Suppressor macrophage treated with lipopolysaccharide for 4 hours (primary cell): ENCODE data around the gene N4BP3.
"Not testable (repeated sequence)": the region's sequence is repeated elsewhere in the genome, so short reads cannot be mapped to it uniquely, and the experiment has no call there.

Experiments
- DNase-seq: peaks from one replicate; pipeline ENCODE4 v3.0.0-alpha.2; 2020

N4BP3 gene, protein sequence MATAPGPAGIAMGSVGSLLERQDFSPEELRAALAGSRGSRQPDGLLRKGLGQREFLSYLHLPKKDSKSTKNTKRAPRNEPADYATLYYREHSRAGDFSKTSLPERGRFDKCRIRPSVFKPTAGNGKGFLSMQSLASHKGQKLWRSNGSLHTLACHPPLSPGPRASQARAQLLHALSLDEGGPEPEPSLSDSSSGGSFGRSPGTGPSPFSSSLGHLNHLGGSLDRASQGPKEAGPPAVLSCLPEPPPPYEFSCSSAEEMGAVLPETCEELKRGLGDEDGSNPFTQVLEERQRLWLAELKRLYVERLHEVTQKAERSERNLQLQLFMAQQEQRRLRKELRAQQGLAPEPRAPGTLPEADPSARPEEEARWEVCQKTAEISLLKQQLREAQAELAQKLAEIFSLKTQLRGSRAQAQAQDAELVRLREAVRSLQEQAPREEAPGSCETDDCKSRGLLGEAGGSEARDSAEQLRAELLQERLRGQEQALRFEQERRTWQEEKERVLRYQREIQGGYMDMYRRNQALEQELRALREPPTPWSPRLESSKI

GRCh38 chr5:178113141-178113787 is at the start of gene N4BP3:
Gene N4BP3 (plus strand): TSS chr5:178113532. CDS start chr5:178119584, 6,052 bp downstream.
- DNase-seq = peak; percentile 77

DNA sequence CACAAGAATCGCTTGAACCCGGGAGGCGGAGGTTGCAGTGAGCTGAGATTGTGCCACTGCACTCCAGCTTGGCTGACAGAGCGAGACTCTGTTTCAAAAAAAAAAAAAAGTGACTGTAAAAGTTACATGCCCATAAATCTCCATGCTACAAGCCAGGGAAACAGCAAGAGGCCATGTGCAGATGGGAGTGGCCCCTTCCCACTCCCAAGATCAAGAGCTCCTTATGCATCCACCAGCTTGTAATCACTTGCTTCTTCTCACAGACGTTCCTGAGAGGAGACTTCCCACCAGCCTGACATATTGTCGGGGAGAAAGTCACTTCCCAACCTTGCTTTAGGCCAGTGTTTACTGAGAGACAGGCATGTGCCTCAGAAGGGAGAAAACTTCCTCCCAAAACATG is 45.6 kb upstream of the N4BP3 start:
- no peak for DNase-seq

GRCh38 chr5:178068293-178068692 is 45.0 kb upstream of the N4BP3 start:
- no peak for DNase-seq

GRCh38 chr5:178069909-178070308 is 43.4 kb upstream of the N4BP3 start:
- peak; percentile 46 for DNase-seq

DNA sequence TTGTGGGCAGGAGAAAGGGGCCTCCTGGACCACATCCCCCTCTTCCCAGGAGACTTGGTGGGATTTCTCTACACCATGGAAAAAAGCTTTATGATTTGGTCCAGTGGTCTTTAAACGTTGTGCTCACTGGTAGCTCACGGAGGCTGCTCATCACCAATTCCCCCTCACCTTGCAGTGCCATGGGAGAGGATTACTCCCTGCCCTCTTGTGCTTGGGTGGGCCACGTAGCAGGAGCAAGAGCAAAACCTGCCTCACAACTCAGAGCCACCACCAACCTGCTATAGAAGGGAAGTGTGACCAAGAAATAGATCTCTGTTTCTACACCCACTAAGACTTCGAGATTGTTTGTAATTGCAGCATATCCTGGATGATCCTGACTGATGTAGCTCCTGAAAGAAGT is 42.2 kb upstream of the N4BP3 start:
- no peak for DNase-seq

DNA sequence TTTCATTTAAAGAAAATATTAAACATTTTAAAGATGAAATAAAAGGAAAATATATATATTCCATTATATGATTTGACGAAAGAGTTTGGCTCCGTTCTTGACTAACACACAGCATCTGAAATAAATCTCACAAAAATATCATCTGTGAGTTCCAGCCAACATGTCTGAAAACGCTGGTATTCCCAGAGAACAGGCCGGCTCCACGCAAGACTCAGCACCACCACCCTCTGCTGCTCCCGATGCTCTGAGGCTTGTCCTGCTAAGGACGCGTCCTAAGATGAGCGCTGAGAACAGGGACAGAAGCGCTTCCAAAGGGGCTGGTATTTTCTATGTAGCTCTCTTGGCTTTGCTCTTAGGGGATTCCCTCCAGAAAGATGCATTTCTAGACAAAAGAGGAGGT is 40.6 kb upstream of the N4BP3 start:
- DNase-seq = no peak

- no peak for DNase-seq
These were observed 38.9 kb upstream of the N4BP3 start for GRCh38 chr5:178074266-178074952.

DNA sequence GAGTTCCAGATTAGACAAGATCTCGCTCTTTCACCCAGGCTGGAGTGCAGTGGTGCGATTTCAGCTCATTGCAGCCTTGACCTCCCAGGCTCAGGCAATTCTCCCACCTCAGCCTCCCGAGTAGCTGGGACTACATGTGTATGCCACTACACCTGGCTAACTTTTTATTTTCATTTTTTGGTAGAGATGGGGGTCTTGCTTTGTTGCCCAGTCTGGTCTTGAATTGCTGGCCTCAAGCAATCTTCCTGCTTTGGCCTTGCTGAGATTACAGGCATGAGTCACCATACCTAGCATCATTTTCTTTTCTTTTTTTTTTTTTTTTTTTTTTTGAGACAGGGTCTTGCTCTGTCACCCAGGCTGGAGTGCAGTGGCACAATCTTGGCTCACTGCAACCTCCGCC is 36.4 kb upstream of the N4BP3 start:
- DNase-seq = not testable (repeated sequence)

GRCh38 chr5:178077751-178078150 is 35.6 kb upstream of the N4BP3 start:
- no peak for DNase-seq

DNA sequence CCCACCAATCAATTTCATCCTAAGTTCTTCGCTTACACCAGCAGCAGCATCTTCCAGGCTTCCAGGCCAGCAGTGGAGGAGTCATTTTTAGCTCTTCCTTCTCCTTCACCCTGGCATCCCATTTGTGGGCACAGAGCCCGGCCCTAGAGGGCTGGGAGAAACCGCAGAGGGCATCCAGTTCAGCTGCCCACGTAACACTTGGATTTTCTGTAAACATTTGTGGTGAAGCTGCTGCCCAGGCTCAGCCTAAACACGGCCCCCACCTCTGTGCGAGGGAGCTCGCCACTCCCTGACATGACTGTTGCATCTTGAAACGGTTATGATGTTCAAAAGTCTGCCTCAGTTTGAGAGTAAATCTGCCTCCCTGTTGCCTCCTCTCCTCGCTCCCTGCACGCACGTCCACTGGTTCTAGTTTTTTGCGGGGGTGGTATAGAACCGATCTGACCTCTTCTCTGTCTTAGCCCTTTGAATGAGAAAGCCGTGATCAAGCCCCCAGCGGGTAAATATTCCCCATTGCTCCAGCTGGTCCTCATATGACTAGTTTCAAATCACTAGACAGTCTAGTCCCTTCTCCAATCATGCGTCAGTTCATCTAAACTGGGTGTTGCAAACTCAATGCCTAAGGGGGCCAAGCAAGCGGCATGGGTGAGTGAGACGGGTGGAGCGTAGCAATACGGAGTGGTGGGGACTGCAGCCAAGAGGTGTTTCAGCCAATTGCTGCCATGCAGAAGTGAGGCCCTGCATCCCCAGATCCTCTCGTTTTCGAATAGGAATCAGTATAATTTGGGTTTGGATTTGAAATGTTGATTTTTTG is 34.9 kb upstream of the N4BP3 start:
- DNase-seq = no peak

- no peak for DNase-seq
These were observed 33.3 kb upstream of the N4BP3 start for GRCh38 chr5:178080056-178080455.

- DNase-seq = no peak
These were observed 32.5 kb upstream of the N4BP3 start for GRCh38 chr5:178080618-178081410.

- DNase-seq = no peak
These were observed 31.6 kb upstream of the N4BP3 start for GRCh38 chr5:178081571-178082243.

DNA sequence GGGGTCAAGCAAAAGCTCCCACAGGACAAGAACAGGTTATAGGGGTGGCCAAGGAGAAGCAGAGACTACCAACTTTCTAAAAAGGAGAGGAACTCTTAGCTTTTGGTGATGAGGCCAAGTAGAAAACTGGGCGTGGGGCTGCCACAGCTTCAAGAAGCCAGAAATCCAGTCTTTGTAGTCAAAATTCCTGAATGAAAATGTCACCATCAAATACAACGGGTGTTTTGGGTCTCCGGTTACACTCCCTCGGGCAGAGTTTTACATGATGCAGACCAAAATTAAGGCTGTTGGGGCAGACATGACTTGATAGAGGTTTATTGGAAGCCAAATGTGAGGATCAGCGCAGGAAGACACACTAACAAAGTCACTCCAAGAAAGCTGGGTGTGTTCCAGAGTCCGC is 29.4 kb upstream of the N4BP3 start:
- no peak for DNase-seq

DNA sequence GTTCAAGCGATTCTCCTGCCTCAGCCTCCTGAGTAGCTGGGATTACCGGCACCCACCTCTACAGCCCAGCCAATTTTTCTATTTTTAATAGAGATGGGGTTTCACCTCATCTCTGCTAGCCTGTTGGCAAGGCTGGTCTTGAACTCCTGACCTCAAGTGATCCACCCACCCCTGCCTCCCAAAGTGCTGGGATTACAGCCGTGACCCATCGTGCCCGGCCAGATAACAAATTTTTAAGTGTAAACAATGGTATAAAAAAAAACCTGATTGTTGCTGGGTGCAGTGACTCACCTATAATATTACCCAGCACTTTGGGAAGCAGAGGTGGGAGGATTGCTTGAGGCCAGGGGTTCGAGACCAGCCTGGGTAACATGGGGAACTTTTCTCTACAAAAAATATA is 28.0 kb upstream of the N4BP3 start:
- DNase-seq = no peak

DNA sequence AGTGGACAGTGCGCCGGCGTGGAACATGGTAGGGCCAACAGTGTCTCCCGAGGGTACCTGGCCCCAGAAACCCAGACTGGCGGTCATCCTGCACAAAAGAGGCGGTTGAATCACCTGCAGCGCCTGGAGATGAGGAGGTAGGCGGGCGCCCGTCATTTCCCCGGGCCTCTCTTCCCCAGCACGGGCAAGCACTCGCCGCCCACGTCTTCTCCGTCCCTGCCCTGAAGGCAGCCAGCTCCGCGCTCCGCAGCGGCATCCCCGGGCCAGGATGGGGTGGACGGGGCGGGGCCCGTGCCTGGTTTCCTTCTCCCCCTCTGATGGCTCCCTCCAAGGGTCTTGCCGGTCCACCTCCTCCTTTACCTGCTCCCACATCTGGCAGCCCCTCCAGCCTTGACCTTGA is 27.1 kb upstream of the N4BP3 start:
- no peak for DNase-seq

DNA sequence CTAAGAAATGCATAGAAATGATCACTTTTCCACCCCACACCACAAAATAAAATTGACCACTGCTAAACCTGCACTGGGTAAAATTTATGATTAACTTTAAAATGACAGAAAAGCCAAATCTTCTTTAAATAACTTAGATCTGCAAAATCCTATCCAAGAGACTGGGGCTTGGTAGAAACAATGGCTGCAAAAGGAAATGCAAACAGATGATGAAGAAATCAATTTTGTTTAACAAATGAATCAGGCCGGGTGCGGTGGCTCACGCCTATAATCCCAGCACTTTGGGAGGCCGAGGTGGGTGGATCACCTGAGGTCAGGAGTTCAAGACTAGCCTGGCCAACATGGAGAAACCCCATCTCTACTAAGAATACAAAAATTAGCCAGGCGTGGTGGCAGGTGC is 26.1 kb upstream of the N4BP3 start:
- not testable (repeated sequence) for DNase-seq

DNA sequence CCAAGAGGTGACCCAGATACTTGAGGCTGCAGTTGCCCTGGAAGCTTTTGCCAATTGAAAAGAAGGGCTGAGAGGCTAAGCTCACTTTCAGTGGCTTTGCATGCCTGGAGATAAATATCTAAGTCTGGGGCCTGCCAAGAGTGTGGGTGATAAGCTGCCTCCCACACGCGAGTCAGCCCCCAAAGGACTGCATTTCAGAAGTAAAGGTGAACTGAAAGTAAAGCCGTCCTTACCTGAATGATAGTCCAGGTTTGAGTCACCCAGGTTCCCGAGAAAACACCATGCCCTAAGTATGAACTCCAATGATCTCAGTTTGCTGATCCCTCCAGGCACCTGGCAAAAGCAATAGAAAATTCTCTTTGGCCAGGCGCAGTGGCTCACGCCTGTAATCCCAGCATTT is 22.5 kb upstream of the N4BP3 start:
- DNase-seq = no peak

DNA sequence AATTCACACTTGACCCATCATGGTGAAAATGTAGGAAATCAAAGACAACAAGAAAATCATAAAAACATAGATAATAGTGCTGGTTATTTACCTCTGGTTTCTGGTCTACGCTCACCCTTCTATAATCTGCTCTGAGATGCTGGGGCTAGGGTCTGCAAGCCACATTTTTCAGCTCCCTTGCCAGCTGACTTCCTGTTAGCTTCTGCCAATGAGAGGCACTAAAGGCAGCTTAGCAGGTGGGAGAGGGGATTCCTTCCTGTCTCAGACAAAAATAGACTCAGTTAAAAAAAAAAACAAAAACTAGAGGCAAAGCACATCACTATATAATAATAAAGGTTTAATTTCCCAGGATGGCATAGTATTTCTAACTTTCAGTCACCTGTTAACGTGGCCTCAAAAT is 20.2 kb upstream of the N4BP3 start:
- no peak for DNase-seq

DNA sequence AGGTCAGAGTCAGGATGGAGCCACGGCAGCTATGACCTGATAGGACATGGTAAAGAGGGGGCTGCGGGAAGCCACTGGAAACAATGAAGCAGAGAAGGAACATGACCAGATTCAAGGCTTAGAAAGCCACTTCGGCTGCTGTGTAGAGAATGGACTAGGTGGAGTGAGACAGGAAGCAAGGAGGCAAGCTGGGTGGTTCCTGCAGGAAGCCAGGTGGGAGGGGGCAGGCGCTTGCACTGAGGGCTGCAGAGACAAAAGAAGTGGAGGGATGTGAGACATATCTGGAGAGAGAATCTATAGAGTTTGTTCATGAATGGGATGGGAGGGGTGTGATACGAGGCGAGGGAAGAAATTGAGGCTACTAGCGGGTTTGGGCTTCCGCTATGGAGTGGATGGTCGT is 19.0 kb upstream of the N4BP3 start:
- no peak for DNase-seq

DNA sequence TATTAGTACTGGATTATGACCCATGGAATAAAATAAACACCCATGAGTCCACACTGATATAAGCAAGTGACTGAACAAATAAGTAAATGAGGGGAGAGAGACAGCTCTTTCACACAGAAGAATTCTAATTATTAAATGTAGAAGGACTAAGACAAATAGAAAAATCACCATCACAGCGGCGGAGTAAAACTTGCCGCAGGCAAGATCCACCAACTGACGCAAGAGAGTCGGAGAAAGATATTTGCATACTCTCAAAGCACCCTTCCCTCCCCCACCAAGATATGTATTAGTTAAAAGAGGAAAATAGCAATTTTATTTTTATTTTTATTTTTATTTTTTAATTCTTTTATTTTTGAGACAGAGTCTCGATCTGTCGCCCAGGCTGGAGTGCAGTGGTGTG is 14.6 kb upstream of the N4BP3 start:
- DNase-seq = no peak
